ENCODE results near the gene EPB41L2. TPM values are rescaled to one million over a fixed set of nuclear protein-coding genes. Genes with fewer than 3 reads are reported as not detected.

EPB41L2 gene
- total RNA-seq, 1 donor from 2014 or later = 61.8 TPM

DNA sequence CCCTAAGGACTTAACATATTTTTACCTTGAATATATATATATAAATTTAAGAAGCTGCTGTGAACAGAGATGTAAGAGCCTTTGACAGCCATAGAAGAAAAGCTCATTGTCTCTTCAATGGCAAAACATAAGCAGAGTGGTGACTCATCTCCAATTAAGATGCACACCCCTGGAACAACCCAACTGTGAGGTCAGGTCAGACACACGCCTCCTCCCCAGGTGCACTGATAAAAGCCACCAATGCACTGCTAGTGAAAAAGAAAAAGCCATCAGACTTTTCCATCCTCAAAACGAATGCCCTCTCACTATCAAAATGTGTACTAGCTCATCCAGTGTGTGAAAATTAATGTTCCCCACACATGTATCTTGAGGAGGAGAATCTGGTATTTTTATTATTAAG, 135.7 kb downstream of the EPB41L2 start:
- no peaks in the 10 kb centered on the region for H3K9me3 ChIP-seq (ENCODE audit: low read depth)
- H4K20me1 ChIP-seq (ENCODE audit: low read depth) = no peaks in the 10 kb centered on the region
- no peaks in the 10 kb centered on the region for H3K36me3 ChIP-seq
- DNase-seq (ENCODE audit: low spot score) = peak; percentile 27
- Mint-ChIP-seq H3K27ac (no peak overlapping the region), H3K9me3 (peaks cover 10% of the 10 kb centered on the region), H3K27me3 (ENCODE audit: insufficient read depth, low read depth) (peaks cover 13% of the 10 kb centered on the region), H3K4me1 (peaks cover 14% of the 10 kb centered on the region), H3K4me3 (peak overlapping the region; percentile 24), H3K36me3 (peaks cover 17% of the 10 kb centered on the region)
- no peak overlapping the region for H2AFZ ChIP-seq (replicated peaks)
- H3K9ac ChIP-seq = no peak overlapping the region
- no peak overlapping the region for H3K27ac ChIP-seq
- H3K4me1 ChIP-seq = peaks cover 14% of the 10 kb centered on the region
- TF ChIP-seq, protein P1, sequence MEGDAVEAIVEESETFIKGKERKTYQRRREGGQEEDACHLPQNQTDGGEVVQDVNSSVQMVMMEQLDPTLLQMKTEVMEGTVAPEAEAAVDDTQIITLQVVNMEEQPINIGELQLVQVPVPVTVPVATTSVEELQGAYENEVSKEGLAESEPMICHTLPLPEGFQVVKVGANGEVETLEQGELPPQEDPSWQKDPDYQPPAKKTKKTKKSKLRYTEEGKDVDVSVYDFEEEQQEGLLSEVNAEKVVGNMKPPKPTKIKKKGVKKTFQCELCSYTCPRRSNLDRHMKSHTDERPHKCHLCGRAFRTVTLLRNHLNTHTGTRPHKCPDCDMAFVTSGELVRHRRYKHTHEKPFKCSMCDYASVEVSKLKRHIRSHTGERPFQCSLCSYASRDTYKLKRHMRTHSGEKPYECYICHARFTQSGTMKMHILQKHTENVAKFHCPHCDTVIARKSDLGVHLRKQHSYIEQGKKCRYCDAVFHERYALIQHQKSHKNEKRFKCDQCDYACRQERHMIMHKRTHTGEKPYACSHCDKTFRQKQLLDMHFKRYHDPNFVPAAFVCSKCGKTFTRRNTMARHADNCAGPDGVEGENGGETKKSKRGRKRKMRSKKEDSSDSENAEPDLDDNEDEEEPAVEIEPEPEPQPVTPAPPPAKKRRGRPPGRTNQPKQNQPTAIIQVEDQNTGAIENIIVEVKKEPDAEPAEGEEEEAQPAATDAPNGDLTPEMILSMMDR (IDR thresholded peaks at IDR 0.05) = no peak
- TF ChIP-seq EZH2 (IDR thresholded peaks at IDR 0.05) = no peak
- no peak for TF ChIP-seq EZH2phosphoT487 (IDR thresholded peaks at IDR 0.05)
- no peak overlapping the region for H3K4me3 ChIP-seq
- H3F3A ChIP-seq (ENCODE audit: low read depth) = no peaks in the 10 kb centered on the region
- H3K27me3 ChIP-seq = no peaks in the 10 kb centered on the region
- H3K4me2 ChIP-seq = peak overlapping the region; percentile 7
- no peaks in the 10 kb centered on the region for H3K79me2 ChIP-seq (ENCODE audit: low read depth)

DNA sequence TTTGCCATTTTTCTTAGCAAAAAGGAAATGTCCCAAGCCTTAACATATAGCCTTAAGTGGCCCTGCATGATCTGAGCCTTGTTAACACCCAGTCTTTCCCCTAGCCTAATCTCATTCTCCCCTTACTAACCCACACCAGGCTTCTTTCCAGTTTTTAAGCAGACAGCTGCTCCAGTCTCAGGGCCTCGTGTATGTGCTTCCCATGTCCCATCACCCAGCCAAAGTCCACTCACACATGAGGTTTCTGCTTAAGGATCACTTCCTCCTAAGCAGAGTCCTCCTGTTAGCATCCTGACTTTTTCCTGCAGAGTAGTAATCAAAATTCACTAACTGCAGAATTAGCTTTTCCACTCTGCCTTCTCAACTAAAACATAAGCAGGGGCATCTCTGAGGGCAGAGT, 139.7 kb downstream of the EPB41L2 start:
- H3K9me3 Mint-ChIP-seq = no peaks in the 10 kb centered on the region
- Histone ChIP-seq H3K4me2 (no peak overlapping the region), H3K9ac (no peak overlapping the region), H3K4me3 (no peak overlapping the region), H3F3A (ENCODE audit: low read depth) (no peaks in the 10 kb centered on the region), H3K27me3 (no peaks in the 10 kb centered on the region), H3K4me1 (peaks cover 14% of the 10 kb centered on the region), H3K36me3 (no peaks in the 10 kb centered on the region), H3K27ac (no peak overlapping the region), H4K20me1 (ENCODE audit: low read depth) (no peaks in the 10 kb centered on the region), H3K79me2 (ENCODE audit: low read depth) (no peaks in the 10 kb centered on the region), H3K9me3 (ENCODE audit: low read depth) (no peaks in the 10 kb centered on the region), H2AFZ (replicated peaks) (no peak overlapping the region)
- no peak overlapping the region for H3K27ac Mint-ChIP-seq
- TF ChIP-seq, protein P1 (IDR thresholded peaks at IDR 0.05) = no peak
- TF ChIP-seq EZH2 (IDR thresholded peaks at IDR 0.05) (no peak), EZH2phosphoT487 (IDR thresholded peaks at IDR 0.05) (no peak)
- no peak for DNase-seq (ENCODE audit: low spot score)
- H3K4me1 Mint-ChIP-seq = peaks cover 14% of the 10 kb centered on the region
- H3K4me3 Mint-ChIP-seq = no peak overlapping the region
- peaks cover 8% of the 10 kb centered on the region for H3K27me3 Mint-ChIP-seq (ENCODE audit: insufficient read depth, low read depth)
- H3K36me3 Mint-ChIP-seq = peaks cover 5% of the 10 kb centered on the region

DNA sequence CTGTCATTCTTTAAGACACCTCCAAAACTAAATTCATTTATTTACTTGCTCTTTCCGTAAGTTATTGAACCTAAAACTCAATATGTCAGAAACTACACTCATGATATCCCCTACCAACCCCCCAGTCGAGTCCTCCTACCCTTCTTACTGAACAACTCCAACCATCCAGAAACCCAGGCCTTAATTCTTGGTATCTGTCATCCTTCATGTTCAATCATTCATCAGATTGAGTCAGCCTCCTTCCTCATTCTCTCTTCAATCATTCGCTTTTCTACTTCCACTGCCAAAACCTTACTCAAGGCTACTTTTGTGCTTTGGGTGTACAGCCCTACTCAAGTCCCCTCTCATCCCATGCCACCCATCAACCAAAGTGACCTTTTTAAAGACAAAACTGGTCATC, 140.1 kb downstream of the EPB41L2 start:
- Histone ChIP-seq H3F3A (ENCODE audit: low read depth) (no peaks in the 10 kb centered on the region), H3K9ac (no peak overlapping the region), H3K27ac (no peak overlapping the region), H4K20me1 (ENCODE audit: low read depth) (no peaks in the 10 kb centered on the region), H3K4me2 (no peak overlapping the region), H3K9me3 (ENCODE audit: low read depth) (no peaks in the 10 kb centered on the region), H3K4me1 (peaks cover 14% of the 10 kb centered on the region), H3K79me2 (ENCODE audit: low read depth) (no peaks in the 10 kb centered on the region), H3K27me3 (no peaks in the 10 kb centered on the region), H2AFZ (replicated peaks) (no peak overlapping the region), H3K36me3 (no peaks in the 10 kb centered on the region), H3K4me3 (no peak overlapping the region)
- Mint-ChIP-seq H3K4me1 (peaks cover 14% of the 10 kb centered on the region), H3K36me3 (peaks cover 5% of the 10 kb centered on the region), H3K9me3 (no peaks in the 10 kb centered on the region), H3K4me3 (no peak overlapping the region), H3K27me3 (ENCODE audit: insufficient read depth, low read depth) (peaks cover 8% of the 10 kb centered on the region), H3K27ac (no peak overlapping the region)
- TF ChIP-seq EZH2phosphoT487 (IDR thresholded peaks at IDR 0.05) (no peak), EZH2 (IDR thresholded peaks at IDR 0.05) (no peak)
- TF ChIP-seq, protein P1 (IDR thresholded peaks at IDR 0.05) = no peak
- no peak for DNase-seq (ENCODE audit: low spot score)
